A549 treated with ZK216348 at 1 μM for 4 hours (cell line): ENCODE results near the gene RASGRP1. TPM values are rescaled to one million over a fixed set of nuclear protein-coding genes. Genes with fewer than 3 reads are reported as not detected.

ENCODE experiments used
- total RNA-seq: library from RNA; stranded (reverse); fragments of 200-300 nt; extraction: Qiagen RNA extraction; gene quantifications from 5 replicates; pipeline ENCODE4 v1.2.3, GENCODE V29; 2022; ENCODE audit warnings: low read depth

RASGRP1 gene
- total RNA-seq = 0.24 to 0.42 TPM (median 0.35 TPM) in 5 replicates

GRCh38 chr15:38564557-38565286 lies at the start of gene RASGRP1:
Gene RASGRP1, minus strand, starts transcription at chr15:38564814. Its CDS starts 186 bp downstream, at chr15:38564628.

GRCh38 chr15:38453971-38454695 lies 110.5 kb downstream of the RASGRP1 start, which contains the start of gene FAM98B:
Gene FAM98B, plus strand, starts transcription at chr15:38454127. Its CDS starts 35 bp downstream, at chr15:38454162.

Other genes starting within 250 kb of the RASGRP1 start
- 6.5 to 13.1 TPM (median 9.7 TPM) in 5 replicates for gene FAM98B, start 110.7 kb downstream of the RASGRP1 start, total RNA-seq